Measurements from ENCODE around the gene CYP8B1. TPM values are rescaled to one million over a fixed set of nuclear protein-coding genes. Genes with fewer than 3 reads are reported as not detected.

Gene CYP8B1
- polyA plus RNA-seq (2011; rRNA removed) (not detected in 2 replicates), polyA minus RNA-seq (2011; rRNA and poly(A)+ RNA removed) (not detected in 2 replicates)

GRCh38 chr3:42875325-42876151 lies at the start of gene CYP8B1:
Gene CYP8B1, minus strand, starts transcription at chr3:42875879. Its CDS starts 63 bp downstream, at chr3:42875816.
- POLR2A ChIA-PET, result no interaction called here
- Histone ChIP-seq H3K9me3 (ENCODE audit: control insufficient read depth, insufficient read depth, low read length) (no peaks in the 10 kb centered on the region), H3K27me3 (ENCODE audit: control insufficient read depth, insufficient read depth, low read length) (peaks cover 12% of the 10 kb centered on the region), H3K4me3 (ENCODE audit: low read depth, low read length) (no peak within 1 kb of the TSS), H3K27ac (ENCODE audit: low read depth, low read length) (no peak within 1 kb of the TSS)
- no peak for DNase-seq (ENCODE audit: low read depth, low spot score)
- TF ChIP-seq, protein P1, sequence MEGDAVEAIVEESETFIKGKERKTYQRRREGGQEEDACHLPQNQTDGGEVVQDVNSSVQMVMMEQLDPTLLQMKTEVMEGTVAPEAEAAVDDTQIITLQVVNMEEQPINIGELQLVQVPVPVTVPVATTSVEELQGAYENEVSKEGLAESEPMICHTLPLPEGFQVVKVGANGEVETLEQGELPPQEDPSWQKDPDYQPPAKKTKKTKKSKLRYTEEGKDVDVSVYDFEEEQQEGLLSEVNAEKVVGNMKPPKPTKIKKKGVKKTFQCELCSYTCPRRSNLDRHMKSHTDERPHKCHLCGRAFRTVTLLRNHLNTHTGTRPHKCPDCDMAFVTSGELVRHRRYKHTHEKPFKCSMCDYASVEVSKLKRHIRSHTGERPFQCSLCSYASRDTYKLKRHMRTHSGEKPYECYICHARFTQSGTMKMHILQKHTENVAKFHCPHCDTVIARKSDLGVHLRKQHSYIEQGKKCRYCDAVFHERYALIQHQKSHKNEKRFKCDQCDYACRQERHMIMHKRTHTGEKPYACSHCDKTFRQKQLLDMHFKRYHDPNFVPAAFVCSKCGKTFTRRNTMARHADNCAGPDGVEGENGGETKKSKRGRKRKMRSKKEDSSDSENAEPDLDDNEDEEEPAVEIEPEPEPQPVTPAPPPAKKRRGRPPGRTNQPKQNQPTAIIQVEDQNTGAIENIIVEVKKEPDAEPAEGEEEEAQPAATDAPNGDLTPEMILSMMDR (IDR thresholded peaks at IDR 0.05; ENCODE audit: low read depth, low read length), result no peak
- CTCF ChIA-PET, result no interaction called here

- ChIA-PET POLR2A (no interaction called here), CTCF (interaction anchor here (1.5 kb wide), 1 partner anchor 38 kb away, joined by 3 read pairs; no protein-coding TSS in a partner anchor)
- Histone ChIP-seq H3K27me3 (ENCODE audit: control insufficient read depth, insufficient read depth, low read length) (no peaks in the 10 kb centered on the region), H3K9me3 (ENCODE audit: control insufficient read depth, insufficient read depth, low read length) (no peaks in the 10 kb centered on the region), H3K27ac (ENCODE audit: low read depth, low read length) (no peak overlapping the region), H3K4me3 (ENCODE audit: low read depth, low read length) (no peak overlapping the region)
- no peak for DNase-seq (ENCODE audit: low read depth, low spot score)
- TF ChIP-seq, protein P1 (IDR thresholded peaks at IDR 0.05; ENCODE audit: low read depth, low read length), result no peak
These were observed 47.9 kb upstream of the CYP8B1 start for GRCh38 chr3:42923606-42924005.

DNA sequence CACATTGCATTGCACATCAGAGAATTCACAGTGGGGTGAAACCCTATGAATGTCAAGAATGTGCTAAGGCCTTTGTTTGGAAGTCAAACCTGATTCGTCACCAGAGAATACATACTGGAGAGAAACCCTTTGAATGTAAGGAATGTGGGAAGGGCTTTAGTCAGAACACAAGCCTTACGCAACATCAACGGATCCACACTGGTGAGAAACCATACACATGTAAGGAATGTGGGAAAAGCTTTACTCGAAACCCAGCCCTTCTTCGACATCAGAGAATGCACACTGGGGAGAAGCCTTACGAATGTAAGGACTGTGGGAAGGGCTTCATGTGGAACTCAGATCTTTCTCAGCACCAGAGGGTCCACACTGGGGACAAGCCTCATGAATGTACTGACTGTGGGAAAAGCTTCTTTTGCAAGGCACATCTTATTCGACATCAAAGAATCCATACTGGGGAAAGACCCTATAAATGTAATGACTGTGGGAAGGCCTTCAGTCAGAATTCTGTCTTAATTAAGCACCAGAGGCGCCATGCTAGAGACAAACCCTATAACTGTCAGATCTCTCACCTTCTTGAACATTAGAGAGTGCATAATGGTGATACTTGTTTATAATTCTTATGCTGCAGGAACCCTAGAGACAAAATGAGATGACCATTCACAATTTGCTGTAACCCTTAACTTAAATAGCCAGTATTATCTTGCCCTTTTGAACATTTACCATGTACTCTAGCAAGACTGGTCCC lies 39.3 kb upstream of the CYP8B1 start:
- TF ChIP-seq, protein P1 (IDR thresholded peaks at IDR 0.05; ENCODE audit: low read depth, low read length), result no peak

DNA sequence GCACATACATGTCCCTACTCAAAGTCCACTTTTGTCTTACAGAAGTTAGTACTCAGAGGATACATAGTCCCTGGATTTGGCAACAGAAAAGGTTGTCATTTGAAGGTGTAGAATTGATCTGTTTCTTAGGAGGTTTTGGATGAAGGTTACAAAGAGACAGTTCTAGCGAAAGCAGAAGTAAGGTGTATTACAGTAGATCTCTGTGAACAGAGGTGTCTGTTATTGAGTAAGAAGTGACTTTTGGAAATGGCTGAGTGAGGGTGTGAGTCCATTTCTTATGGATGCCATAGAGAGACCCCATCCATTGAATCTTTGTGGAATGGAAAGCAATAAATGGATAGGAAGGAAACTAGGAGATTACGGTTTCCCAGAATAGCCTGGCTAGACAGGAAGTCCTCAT lies 35.9 kb upstream of the CYP8B1 start:
- no peak overlapping the region for H3K4me3 ChIP-seq (ENCODE audit: low read depth, low read length)
- H3K27me3 ChIP-seq (ENCODE audit: control insufficient read depth, insufficient read depth, low read length), result peaks cover 7% of the 10 kb centered on the region
- TF ChIP-seq, protein P1 (IDR thresholded peaks at IDR 0.05; ENCODE audit: low read depth, low read length), result no peak
- CTCF ChIA-PET, result no interaction called here
- POLR2A ChIA-PET, result no interaction called here
- no peak for DNase-seq (ENCODE audit: low read depth, low spot score)
- H3K9me3 ChIP-seq (ENCODE audit: control insufficient read depth, insufficient read depth, low read length), result peaks cover 14% of the 10 kb centered on the region
- H3K27ac ChIP-seq (ENCODE audit: low read depth, low read length), result no peak overlapping the region

More for the DNA sequence above, 39.3 kb upstream of the CYP8B1 start:
- POLR2A ChIA-PET, result no interaction called here
- Histone ChIP-seq H3K27me3 (ENCODE audit: control insufficient read depth, insufficient read depth, low read length) (no peaks in the 10 kb centered on the region), H3K27ac (ENCODE audit: low read depth, low read length) (no peak overlapping the region), H3K4me3 (ENCODE audit: low read depth, low read length) (no peak overlapping the region), H3K9me3 (ENCODE audit: control insufficient read depth, insufficient read depth, low read length) (peaks cover 10% of the 10 kb centered on the region)
- no peak for DNase-seq (ENCODE audit: low read depth, low spot score)
- CTCF ChIA-PET, result no interaction called here

GRCh38 chr3:42908675-42909074 lies 33.0 kb upstream of the CYP8B1 start:
- TF ChIP-seq, protein P1 (IDR thresholded peaks at IDR 0.05; ENCODE audit: low read depth, low read length), result no peak
- no peak overlapping the region for H3K4me3 ChIP-seq (ENCODE audit: low read depth, low read length)
- H3K27me3 ChIP-seq (ENCODE audit: control insufficient read depth, insufficient read depth, low read length), result peaks cover 21% of the 10 kb centered on the region
- no peak for DNase-seq (ENCODE audit: low read depth, low spot score)
- peaks cover 8% of the 10 kb centered on the region for H3K9me3 ChIP-seq (ENCODE audit: control insufficient read depth, insufficient read depth, low read length)
- H3K27ac ChIP-seq (ENCODE audit: low read depth, low read length), result no peak overlapping the region
- POLR2A ChIA-PET, result no interaction called here
- CTCF ChIA-PET, result no interaction called here

Data from AG04450 (cell line).